Measurements from ENCODE around the gene POLA2. TPM values are rescaled to one million over a fixed set of nuclear protein-coding genes. Genes with fewer than 3 reads are reported as not detected.
"Not testable (repeated sequence)": the region's sequence is repeated elsewhere in the genome, so short reads cannot be mapped to it uniquely, and the experiment has no call there.

POLA2 gene
- total RNA-seq, 2 experiments from 2014 or later: 79.8 to 89.5 TPM

DNA sequence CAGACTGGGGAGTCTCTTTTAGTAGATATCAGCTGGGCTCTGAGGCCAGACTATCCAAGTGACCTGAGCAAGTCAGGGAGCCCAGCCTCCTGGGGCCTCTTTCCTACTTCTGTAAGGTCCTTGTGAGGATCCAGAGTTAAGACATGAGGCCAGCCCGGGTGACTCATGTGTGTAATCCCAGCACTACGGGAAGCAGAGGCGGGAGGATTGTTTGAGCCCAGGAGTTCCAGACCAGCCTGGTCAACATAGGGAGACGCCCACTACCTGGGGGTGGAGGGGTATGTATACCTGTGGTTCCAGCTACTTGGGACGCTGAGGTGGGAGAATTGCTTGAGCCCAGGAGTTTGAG lies 36.9 kb upstream of the POLA2 start:
- H3K4me3 Mint-ChIP-seq: no peak overlapping the region
- peaks cover 17% of the 10 kb centered on the region for H3K27me3 Mint-ChIP-seq
- no peak for DNase-seq
- CTCF ChIA-PET: interaction anchor here (0.6 to 8.0 kb wide), 24 partner anchors 9 to 204 kb away, joined by 3 to 77 read pairs (median 4); partner anchors contain the start of genes CDC42EP2, DPF2, POLA2 and ZNHIT2
- no peak overlapping the region for H3K27ac Mint-ChIP-seq
- H3K36me3 Mint-ChIP-seq: peaks cover 1% of the 10 kb centered on the region
- H3K4me1 Mint-ChIP-seq: peaks cover 24% of the 10 kb centered on the region
- no peaks in the 10 kb centered on the region for H3K9me3 Mint-ChIP-seq (ENCODE audit: low read depth)
- no peak for ATAC-seq

DNA sequence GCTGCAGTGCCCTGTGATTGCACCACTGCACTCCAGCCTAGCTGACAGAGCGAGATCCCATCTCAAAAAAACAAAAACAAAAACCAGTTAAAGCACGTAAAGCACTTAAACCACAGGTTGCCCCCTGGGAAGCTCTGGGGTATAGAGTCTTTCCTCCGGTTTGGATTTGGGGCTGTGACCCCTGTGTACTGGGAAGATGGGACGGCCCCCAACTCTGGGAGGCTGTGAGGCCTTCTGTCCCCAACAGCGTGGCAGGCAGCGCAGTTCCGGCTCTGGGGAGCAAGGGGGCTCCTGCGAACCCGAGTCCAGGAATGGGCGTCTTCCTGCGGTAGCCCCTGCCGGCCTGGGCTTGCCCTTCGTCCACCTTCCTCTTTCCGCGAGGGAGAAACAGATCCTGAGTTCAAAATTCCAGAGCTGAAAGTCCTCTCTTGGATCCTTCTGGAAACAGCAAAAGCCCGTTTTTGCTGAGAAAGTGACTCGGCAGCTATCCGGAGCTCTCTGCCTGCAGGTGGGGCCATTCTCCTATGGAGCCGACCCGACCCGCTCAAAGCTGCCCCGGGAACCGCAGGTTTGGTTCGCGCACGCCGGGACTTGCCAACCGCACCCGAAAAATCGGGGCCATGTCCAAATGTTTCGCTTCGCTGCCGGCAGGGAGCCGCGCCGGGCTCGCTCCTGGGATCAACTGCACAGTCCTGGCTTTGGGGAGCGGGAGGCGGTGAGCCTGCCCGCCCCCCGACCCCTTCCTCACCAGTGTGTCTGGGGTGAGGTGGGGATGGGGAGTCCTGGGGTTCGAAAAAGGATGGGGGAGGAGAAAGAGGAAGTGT lies 36.3 kb upstream of the POLA2 start:
- ATAC-seq: peak; percentile 90
- Mint-ChIP-seq H3K4me3 (peak overlapping the region; percentile 70), H3K27ac (no peak overlapping the region), H3K4me1 (peaks cover 19% of the 10 kb centered on the region), H3K27me3 (peaks cover 17% of the 10 kb centered on the region), H3K9me3 (ENCODE audit: low read depth) (no peaks in the 10 kb centered on the region), H3K36me3 (peaks cover 1% of the 10 kb centered on the region)
- DNase-seq: peak; percentile 72
- CTCF ChIA-PET: interaction anchor here (0.6 to 8.0 kb wide), 27 partner anchors 8 to 204 kb away, joined by 3 to 77 read pairs (median 3); partner anchors contain the start of genes CDC42EP2, DPF2, POLA2 and ZNHIT2

DNA sequence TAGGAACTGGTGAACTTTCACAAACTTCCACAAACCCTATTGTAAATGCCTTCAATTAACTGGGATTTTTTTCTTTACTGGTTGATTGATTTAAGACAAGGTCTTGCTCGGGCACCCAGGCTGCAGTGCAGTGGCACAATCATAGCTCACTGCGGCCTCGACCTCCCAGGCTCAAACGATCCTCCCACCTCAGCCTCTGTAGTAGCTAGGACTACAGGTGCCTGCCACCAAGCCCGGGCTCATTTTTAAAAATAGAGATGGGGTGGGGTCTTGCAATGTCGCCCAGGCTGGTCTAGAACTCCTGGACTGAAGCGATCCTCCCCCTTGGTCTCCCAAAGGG lies 35.7 kb upstream of the POLA2 start:
- H3K36me3 Mint-ChIP-seq: peaks cover 1% of the 10 kb centered on the region
- peak overlapping the region; percentile 70 for H3K4me3 Mint-ChIP-seq
- CTCF ChIA-PET: interaction anchor here (0.8 to 8.0 kb wide), 23 partner anchors 8 to 205 kb away, joined by 3 to 77 read pairs (median 4); partner anchors contain the start of genes CDC42EP2, DPF2, POLA2 and ZNHIT2
- DNase-seq: no peak
- peaks cover 17% of the 10 kb centered on the region for H3K4me1 Mint-ChIP-seq
- ATAC-seq: no peak
- peaks cover 17% of the 10 kb centered on the region for H3K27me3 Mint-ChIP-seq
- no peak overlapping the region for H3K27ac Mint-ChIP-seq
- H3K9me3 Mint-ChIP-seq (ENCODE audit: low read depth): no peaks in the 10 kb centered on the region

- peaks cover 17% of the 10 kb centered on the region for H3K27me3 Mint-ChIP-seq
- ATAC-seq (no peak), DNase-seq (no peak)
- CTCF ChIA-PET: interaction anchor here (1.1 to 8.0 kb wide), 5 partner anchors 22 to 103 kb away, joined by 3 to 77 read pairs (median 46); partner anchors contain the start of genes CDC42EP2 and DPF2
- H3K27ac Mint-ChIP-seq: no peak overlapping the region
- H3K9me3 Mint-ChIP-seq (ENCODE audit: low read depth): no peaks in the 10 kb centered on the region
- no peak overlapping the region for H3K4me3 Mint-ChIP-seq
- H3K36me3 Mint-ChIP-seq: peaks cover 1% of the 10 kb centered on the region
- peaks cover 12% of the 10 kb centered on the region for H3K4me1 Mint-ChIP-seq
Measured at GRCh38 chr11:65227879-65228278, 33.9 kb upstream of the POLA2 start.

- Mint-ChIP-seq H3K27me3 (no peaks in the 10 kb centered on the region), H3K4me1 (no peaks in the 10 kb centered on the region), H3K36me3 (no peaks in the 10 kb centered on the region), H3K27ac (no peak overlapping the region), H3K4me3 (no peak overlapping the region), H3K9me3 (ENCODE audit: low read depth) (no peaks in the 10 kb centered on the region)
- CTCF ChIA-PET: no interaction called here
- DNase-seq (no peak), ATAC-seq (no peak)
Measured at GRCh38 chr11:65236194-65237059, 25.3 kb upstream of the POLA2 start.

DNA sequence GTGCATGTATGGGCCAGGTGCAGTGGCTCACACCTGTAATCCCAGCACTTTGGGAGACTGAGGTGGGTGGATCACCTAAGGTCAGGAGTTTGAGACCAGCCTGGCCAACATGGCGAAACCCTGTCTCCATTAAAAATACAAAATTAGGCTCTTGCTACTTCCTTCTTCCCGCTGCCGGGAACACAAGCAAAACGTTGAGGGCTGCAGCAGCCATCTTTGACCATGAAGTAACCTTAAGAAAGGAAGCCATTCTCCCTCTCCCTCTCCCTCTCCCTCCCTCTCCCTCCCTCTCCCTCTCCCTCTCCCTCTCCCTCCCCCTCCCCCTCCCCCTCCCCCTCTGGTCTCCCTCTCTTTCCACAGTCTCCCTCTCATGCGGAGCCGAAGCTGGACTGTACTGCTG lies 23.5 kb upstream of the POLA2 start:
- H3K4me1 Mint-ChIP-seq; H3K4me3 Mint-ChIP-seq; H3K27me3 Mint-ChIP-seq; H3K9me3 Mint-ChIP-seq (ENCODE audit: low read depth); H3K36me3 Mint-ChIP-seq; H3K27ac Mint-ChIP-seq; CTCF ChIA-PET; DNase-seq: not testable (repeated sequence)
- peak; percentile 66 for ATAC-seq

- no peak for ATAC-seq
- no peak overlapping the region for H3K27ac Mint-ChIP-seq
- H3K36me3 Mint-ChIP-seq: peaks cover 5% of the 10 kb centered on the region
- no peak overlapping the region for H3K4me3 Mint-ChIP-seq
- CTCF ChIA-PET: interaction anchor here (2.1 kb wide), 1 partner anchor 16 kb away, joined by 6 read pairs; no protein-coding TSS in a partner anchor
- peaks cover 3% of the 10 kb centered on the region for H3K9me3 Mint-ChIP-seq (ENCODE audit: low read depth)
- no peaks in the 10 kb centered on the region for H3K27me3 Mint-ChIP-seq
- no peak for DNase-seq
- H3K4me1 Mint-ChIP-seq: no peaks in the 10 kb centered on the region
Measured at GRCh38 chr11:65241134-65241533, 20.6 kb upstream of the POLA2 start.

GRCh38 chr11:65241692-65242091 lies 20.1 kb upstream of the POLA2 start:
- DNase-seq (no peak), ATAC-seq (no peak)
- Mint-ChIP-seq H3K9me3 (ENCODE audit: low read depth) (peaks cover 3% of the 10 kb centered on the region), H3K27ac (no peak overlapping the region), H3K4me1 (no peaks in the 10 kb centered on the region), H3K27me3 (no peaks in the 10 kb centered on the region), H3K4me3 (no peak overlapping the region), H3K36me3 (peaks cover 5% of the 10 kb centered on the region)
- CTCF ChIA-PET: interaction anchor here (2.1 kb wide), 1 partner anchor 16 kb away, joined by 6 read pairs; no protein-coding TSS in a partner anchor

DNA sequence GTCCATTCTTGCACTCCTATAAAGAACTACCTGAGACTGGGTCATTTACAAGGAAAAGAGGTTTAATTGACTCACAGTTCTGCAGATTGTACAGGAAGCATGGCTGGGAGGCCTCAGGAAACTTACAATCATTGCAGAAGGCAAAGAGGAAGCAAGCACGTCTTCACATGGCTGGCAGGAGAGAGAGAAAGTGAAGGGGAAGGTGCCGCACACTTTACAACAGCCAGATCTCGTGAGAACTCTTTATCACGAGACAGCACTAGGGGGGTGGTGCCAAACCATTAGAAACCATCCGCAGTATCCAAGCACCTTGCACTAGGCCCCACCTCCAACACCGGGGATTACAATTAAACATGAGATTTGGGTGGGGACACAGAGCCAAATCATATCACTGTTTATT lies 19.4 kb upstream of the POLA2 start:
- CTCF ChIA-PET: no interaction called here
- no peak for ATAC-seq
- DNase-seq: no peak
- no peaks in the 10 kb centered on the region for H3K4me1 Mint-ChIP-seq
- H3K9me3 Mint-ChIP-seq (ENCODE audit: low read depth): peaks cover 3% of the 10 kb centered on the region
- no peak overlapping the region for H3K27ac Mint-ChIP-seq
- H3K27me3 Mint-ChIP-seq: no peaks in the 10 kb centered on the region
- peaks cover 5% of the 10 kb centered on the region for H3K36me3 Mint-ChIP-seq
- no peak overlapping the region for H3K4me3 Mint-ChIP-seq

- no peaks in the 10 kb centered on the region for H3K4me1 Mint-ChIP-seq
- no peaks in the 10 kb centered on the region for H3K27me3 Mint-ChIP-seq
- no peak for ATAC-seq
Measured at GRCh38 chr11:65243797-65244196, 18.0 kb upstream of the POLA2 start.

DNA sequence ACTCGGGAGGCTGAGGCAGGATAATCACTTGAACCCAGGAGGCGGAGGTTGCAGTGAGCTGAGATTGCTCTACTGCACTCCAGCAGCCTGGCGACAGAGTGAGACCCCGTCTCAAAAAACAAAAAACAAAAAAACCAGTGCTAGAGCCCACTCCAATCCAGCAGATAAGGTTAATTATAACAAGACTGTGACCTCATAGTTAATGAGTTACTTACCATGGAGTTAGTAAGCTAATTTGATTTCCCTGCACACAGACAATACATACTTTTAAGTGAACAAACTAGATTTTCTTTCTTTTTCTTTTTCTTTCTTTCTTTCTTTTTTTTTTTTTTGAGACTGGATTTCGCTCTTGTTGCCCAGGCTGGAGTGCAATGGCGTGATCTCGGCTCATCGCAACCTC lies 16.7 kb upstream of the POLA2 start:
- H3K4me1 Mint-ChIP-seq; H3K36me3 Mint-ChIP-seq; H3K27me3 Mint-ChIP-seq; H3K27ac Mint-ChIP-seq; H3K4me3 Mint-ChIP-seq; H3K9me3 Mint-ChIP-seq (ENCODE audit: low read depth); DNase-seq; ATAC-seq: not testable (repeated sequence)
- CTCF ChIA-PET: interaction anchor here (1.0 to 1.4 kb wide), 2 partner anchors 20 to 85 kb away, joined by 3 to 5 read pairs; no protein-coding TSS in a partner anchor

More at GRCh38 chr11:65243797-65244196, 18.0 kb upstream of the POLA2 start:
- DNase-seq: no peak
- CTCF ChIA-PET: interaction anchor here (1.1 to 1.4 kb wide), 2 partner anchors 19 to 30 kb away, joined by 3 to 5 read pairs; no protein-coding TSS in a partner anchor
- Mint-ChIP-seq H3K4me3 (no peak overlapping the region), H3K36me3 (peaks cover 5% of the 10 kb centered on the region), H3K27ac (no peak overlapping the region), H3K9me3 (ENCODE audit: low read depth) (peaks cover 3% of the 10 kb centered on the region)

DNA sequence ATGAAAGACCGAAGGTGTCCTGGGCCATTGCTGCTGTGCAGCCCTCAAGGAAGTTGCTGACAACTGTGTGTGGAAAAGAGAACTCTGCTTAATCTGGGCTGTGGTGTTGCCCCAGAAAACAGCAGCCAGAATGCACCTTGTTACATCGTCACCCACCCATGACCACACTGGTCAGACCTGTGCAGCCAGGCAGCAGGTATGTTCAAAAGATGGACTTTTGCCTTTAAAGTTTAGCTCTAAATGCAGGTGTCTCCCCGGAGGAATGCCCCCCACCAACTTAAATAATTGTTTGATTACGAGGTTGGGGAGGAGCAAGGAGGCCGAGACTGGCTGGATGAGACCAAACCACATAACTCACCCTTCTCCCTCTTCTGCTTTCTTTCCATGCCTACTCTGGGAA lies 15.3 kb upstream of the POLA2 start:
- H3K4me3 Mint-ChIP-seq: no peak overlapping the region
- H3K27ac Mint-ChIP-seq: no peak overlapping the region
- H3K4me1 Mint-ChIP-seq: no peaks in the 10 kb centered on the region
- CTCF ChIA-PET: no interaction called here
- peaks cover 3% of the 10 kb centered on the region for H3K9me3 Mint-ChIP-seq (ENCODE audit: low read depth)
- ATAC-seq: no peak
- DNase-seq: no peak
- peaks cover 5% of the 10 kb centered on the region for H3K36me3 Mint-ChIP-seq
- H3K27me3 Mint-ChIP-seq: no peaks in the 10 kb centered on the region

GRCh38 chr11:65248184-65248710 lies 13.5 kb upstream of the POLA2 start:
- not testable (repeated sequence) for H3K4me1 Mint-ChIP-seq; DNase-seq; H3K36me3 Mint-ChIP-seq; H3K4me3 Mint-ChIP-seq; H3K27me3 Mint-ChIP-seq; ATAC-seq; H3K9me3 Mint-ChIP-seq (ENCODE audit: low read depth); H3K27ac Mint-ChIP-seq
- CTCF ChIA-PET: interaction anchor here (1.1 to 5.6 kb wide), 3 partner anchors 16 to 43 kb away, joined by 4 to 46 read pairs (median 5); no protein-coding TSS in a partner anchor

Measured in activated CD8-positive, alpha-beta memory T cell treated with anti-CD3 and anti-CD28 coated beads, Interleukin-2, amount 10 ng/mL, durations not matched to agents 7 days and 5 days (primary cell).